Fibroblast of peridontal ligament (primary cell): Measurements from ENCODE around the gene ATP5F1B.
"Not testable (repeated sequence)": the region's sequence is repeated elsewhere in the genome, so short reads cannot be mapped to it uniquely, and the experiment has no call there.

Source experiments
- DNase-seq: peaks from one replicate; pipeline ENCODE4 v3.0.0-alpha.2; 2010; ENCODE audit errors: extremely low read depth

ATP5F1B gene

GRCh38 chr12:56645717-56646446, at the start of gene ATP5F1B:
Gene ATP5F1B (minus strand): TSS chr12:56645984. CDS start chr12:56645963, 21 bp downstream.
- DNase-seq = peak; percentile 100

- no peak for DNase-seq
Measured at GRCh38 chr12:56694161-56694560, 48.4 kb upstream of the ATP5F1B start.

DNA sequence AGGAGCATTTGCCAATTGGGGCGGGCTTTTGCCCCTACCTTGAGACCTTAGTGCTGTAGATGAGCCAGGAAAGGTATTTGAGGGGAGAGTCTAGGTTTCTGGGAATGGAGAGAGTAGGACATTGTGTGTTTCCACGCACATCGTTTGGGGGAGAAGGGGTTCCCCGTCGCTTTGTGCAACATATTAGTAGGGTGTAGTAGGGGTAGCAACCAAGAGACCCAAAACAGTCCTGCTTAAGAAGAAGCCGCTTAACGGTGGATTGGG, 43.0 kb upstream of the ATP5F1B start:
- DNase-seq = no peak

DNA sequence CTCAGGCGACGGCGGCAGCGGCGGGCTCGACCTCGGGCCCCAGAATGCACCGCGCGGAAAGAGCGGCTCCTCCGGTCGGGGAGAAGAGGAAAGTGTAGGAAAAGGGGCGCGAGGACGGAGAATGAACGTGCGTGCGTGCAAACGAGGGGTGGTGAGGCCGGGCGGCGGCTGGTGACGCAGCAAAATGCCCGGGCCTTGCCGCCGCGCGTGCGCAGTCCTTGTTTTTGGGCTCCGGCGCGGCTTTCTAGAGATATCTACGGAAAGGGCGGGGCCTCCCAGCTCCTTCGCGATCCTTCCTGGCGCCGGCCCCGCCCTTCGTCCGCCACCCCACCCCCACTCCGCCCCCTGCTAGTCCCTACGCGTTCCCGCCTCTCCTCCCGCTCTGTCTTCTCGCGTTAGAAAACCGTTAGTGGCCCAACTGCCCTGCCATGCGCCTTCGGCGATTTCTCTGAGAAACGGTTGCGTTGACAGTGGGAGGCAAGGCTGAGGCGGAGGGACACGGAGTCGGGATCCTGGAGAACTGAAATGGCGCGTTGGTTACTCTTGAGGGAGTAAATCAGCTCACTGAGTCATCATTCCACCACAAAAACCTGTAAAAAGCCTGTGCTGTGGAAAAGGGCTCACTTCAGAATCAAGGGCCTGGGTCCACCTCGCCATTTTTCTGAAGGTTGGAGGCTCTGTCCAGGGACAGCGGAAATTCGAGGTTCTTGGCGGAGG, 42.5 kb upstream of the ATP5F1B start, which contains the start of gene PTGES3:
TSS of gene PTGES3 (minus strand) at position 156 of the 717 bp plus-strand sequence. CDS start 285 bp downstream, outside the sequence.
- peak; percentile 97 for DNase-seq

DNA sequence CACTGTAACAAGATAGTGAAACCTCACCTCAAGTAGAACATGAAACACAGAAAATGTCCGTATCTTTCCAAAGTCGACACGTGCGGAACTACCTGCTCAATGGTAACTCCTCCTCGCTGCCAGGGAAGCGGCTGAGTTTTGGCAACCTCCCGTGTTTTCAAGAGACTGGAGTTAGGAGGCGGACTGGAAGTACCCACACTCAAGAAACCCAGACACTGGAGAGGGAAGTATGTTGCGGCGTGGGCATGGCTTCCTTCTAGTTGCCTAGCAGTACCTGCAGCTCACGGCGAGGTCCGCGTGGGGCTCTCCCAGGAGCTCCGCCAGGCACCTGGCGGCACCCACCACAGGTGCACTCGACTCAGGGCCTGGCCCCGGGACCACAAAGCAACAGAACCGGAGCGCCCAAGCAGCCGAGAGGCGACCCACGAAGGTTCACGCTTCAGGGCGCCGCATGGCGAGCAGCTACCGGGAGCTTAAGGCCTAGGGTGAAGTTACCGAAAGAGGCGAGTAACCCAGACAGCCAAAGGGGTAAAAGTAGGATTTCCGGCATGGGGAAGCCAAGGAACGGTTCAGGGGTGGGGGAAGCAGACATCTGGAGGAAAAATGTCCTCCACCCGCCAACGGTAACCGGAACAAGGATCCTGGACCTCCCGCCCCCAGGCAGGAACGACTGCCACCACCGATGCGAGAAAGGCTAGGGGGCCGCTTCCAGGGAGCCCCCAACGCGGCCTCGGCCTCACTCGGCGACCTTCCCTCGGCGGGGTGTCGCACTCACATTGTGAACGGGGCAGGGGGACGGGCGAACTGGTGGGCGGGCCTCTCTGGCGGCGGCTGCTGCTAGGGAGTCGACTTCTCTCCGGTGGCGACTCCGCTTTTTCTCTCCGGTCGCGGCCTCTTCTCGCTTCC, 41.7 kb upstream of the ATP5F1B start:
- DNase-seq = peak; percentile 31

DNA sequence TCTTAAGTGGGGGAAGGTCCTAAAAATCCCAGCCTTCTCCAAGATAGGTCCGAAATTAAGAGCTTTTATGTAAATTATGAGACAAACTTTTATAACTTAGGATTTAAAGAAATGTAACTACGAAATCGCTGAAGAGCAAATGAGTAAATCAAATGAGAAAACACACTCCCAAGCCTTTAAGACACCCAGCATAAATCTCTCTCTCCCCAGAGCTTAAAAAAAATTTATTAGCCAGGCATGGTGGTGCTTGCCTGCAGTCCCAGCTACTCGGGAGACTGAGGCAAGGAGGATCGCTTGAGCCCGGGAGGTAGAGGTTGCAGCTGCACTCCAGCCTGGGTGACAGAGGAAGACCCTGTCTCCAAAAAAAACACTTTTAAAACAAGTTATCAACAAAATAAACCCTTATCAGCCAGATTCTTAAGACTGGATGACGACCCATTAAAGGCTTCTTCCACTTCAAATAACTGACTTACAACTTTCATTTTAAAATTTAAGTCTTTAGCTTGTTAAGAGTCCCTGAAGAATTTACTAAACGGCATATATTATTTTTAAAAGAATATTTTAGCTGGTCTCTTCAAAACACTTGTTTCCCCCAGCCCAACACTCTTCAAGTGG, 39.1 kb upstream of the ATP5F1B start:
- peak; percentile 19 for DNase-seq

- no peak for DNase-seq
Measured at GRCh38 chr12:56682323-56682722, 36.5 kb upstream of the ATP5F1B start.

GRCh38 chr12:56679883-56680575, 34.2 kb upstream of the ATP5F1B start:
- no peak for DNase-seq

GRCh38 chr12:56678852-56679251, 33.1 kb upstream of the ATP5F1B start:
- DNase-seq = no peak

DNA sequence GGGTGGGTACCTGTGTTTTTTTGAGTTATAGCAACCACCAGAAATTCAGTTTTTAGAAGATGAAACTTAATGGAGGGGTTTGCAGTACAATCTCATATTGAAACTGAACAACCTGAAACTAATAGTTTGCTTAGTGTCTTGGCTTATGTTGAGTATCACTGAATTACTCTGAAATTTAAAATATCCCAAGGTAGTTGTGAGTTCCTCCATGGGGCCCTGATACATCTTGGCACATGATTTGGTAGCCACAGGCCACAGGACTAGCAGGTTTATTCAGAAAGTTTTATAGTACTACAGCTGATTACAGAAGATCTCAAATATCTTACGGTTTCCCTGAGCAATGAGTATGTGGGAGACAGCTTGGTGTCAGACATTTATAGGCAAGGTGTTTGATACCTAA, 31.9 kb upstream of the ATP5F1B start:
- no peak for DNase-seq

- DNase-seq = no peak
Measured at GRCh38 chr12:56676851-56677580, 31.2 kb upstream of the ATP5F1B start.

- DNase-seq = no peak
Measured at GRCh38 chr12:56671608-56672007, 25.8 kb upstream of the ATP5F1B start.

GRCh38 chr12:56670836-56671235, 25.1 kb upstream of the ATP5F1B start:
- no peak for DNase-seq

- DNase-seq = no peak
Measured at GRCh38 chr12:56668197-56668457, 22.3 kb upstream of the ATP5F1B start.

DNA sequence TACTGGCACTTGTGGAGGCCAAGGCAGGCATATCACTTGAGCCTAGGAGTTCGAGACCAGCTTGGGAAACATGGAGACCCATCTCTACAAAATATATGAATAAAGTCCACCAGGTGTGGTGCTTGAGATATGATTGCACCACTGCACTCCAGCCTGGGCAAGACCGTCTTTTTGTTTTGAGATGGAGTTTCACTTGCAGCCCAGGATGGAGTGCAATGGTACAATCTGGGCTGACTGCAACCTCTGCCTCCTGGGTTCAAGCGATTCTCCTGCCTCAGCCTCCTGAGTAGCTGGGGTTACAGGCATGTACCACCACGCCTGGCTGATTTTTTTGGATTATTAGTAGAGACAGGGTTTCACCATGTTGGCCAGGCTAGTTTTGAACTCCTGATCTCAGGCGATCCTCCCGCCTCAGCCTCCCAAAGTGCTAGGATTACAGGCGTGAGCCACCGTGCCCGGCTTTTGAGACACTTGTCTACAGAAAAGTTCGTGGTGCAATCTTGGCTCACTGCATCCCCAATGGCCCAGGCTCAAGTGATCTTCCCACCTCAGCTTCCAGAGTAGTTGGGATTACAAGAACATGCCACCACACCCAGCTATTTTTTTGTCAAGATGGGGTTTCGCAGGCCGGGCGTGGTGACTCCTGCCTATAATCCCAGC, 16.3 kb upstream of the ATP5F1B start:
- no peak for DNase-seq

DNA sequence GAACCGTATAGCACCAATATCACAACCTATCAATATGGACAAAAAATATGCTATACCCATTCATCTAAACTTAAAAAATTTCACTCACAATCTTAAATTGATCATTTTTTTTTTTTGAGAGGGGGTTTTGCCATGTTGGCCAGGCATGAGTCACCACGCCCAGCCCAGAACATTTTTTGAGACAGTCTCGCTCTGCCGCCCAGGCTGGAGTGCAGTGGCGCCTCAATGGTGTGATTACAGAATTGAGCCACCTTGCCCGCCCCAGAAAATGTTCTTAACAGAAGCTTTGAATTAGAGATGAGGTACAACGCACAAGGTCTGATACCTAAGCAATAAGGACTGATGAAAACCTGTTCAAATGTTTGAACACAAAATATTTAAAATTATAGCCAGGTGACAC, 15.8 kb upstream of the ATP5F1B start:
- no peak for DNase-seq

DNA sequence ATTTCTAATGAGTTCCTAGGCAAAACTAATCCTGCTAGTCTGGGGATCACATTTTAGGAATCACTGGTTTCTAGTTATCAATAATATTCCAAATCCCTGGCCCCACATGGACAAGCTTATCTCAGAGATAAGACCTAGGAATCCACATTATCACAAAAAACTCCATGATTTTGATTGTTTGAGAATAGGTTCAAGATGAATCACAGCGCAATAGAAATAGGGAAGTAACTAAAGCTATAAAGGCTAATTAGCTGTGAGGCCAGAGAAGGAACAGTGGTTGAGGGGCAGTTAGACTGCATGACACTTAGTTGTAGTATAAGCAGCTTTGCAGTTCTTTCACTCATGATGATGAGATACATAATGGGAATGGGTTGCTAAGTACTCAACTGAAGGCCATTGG, 13.1 kb upstream of the ATP5F1B start:
- no peak for DNase-seq

- no peak for DNase-seq
Measured at GRCh38 chr12:56657416-56658379, 11.9 kb upstream of the ATP5F1B start.

- not testable (repeated sequence) for DNase-seq
Measured at GRCh38 chr12:56653781-56654180, 8.0 kb upstream of the ATP5F1B start.
